Ramos (cell line): ENCODE data around the gene TBC1D1.

Source experiments
- in situ Hi-C: fragments of 300-500 bp; cut with MboI; formaldehyde crosslinking; loops from one replicate; pipeline ENCODE4 v1.14.3; 2022; ENCODE audit warnings: low sequenced_read_pairs; ENCODE audit not compliant: unreplicated experiment

Gene TBC1D1

DNA sequence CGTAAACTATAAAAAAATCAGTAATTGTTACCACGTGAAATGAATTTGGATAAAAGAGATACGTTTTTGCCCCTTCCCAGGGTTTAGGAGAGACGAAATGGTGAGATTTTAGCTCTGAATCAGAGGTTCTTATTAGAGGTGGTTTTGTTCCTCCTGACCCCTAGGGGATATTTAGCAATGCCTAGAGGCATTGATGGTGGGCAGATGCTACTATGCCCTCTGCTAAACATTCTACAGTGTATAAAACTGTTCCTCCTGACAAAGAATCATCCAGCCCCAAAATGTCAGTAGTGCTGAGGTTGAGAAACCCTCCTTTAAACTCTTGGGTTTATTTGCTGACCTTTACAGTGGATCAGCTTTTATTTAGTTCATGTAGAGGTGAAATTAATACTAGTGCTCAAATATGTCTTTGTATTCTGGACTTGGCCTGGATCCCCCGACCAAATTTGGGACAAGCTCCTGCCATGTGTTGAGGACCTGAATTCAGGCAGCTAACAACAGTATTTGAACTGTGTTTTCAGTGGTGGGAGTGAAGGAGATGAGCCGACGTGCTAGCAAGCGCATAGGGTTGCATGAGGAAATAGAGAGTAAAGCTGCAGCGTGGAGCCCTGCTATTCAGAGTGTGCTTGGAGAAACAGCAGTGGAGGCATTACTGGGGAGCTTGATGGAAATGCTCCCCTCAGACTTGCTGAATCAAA is 195.4 kb downstream of the TBC1D1 start:
- in situ Hi-C loops = no loop called here

DNA sequence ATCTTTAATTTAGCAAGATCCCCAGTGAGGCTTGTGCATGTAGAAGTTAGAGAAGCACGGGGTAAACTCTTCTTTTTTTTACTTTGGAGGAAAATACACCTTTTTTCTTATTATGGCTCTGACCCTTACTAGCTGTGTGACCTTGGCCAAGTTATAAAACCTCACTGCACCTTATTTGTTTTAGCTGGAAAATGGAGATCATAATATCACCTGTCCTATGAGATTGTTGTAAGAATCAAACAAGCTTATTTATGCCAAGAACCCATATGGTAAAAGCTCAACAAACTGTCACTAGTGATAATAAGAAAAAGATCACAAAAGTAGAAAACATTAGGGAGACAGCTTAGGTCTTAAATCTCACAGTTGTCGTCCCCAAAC is 196.0 kb downstream of the TBC1D1 start:
- in situ Hi-C loops = no loop called here

DNA sequence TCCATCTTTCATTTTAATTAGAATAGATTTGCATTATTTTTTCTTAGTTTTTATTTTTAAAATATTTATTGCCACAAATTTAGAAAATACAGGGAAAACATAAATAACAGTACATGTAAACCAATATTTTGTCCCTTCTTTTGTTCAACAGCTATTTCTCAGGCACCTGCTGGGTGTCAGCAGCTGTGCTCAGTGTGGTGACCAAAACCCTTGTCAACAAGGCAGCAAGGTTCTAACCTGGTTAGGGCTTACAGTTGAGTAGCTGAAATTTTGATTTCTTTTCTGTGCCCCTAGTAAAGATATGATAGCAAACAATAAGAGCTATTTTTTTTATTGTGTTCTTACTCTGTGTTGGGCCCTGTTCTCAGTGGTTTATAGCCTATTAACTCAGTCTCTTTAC is 197.4 kb downstream of the TBC1D1 start:
- in situ Hi-C loops = no loop called here

DNA sequence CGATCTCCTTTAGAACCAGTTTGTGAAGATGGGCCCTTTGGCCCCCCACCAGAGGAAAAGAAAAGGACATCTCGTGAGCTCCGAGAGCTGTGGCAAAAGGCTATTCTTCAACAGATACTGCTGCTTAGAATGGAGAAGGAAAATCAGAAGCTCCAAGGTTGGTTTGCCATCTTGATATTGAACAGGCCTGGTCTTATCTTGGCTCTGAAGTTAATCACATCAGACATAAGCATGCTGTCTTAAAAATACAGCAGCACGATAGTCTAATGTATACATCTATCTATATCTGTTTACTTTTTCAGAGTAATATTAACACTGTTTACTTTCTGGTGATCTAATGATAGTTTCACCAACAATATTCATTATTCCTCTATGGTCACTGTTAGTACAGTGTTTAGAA is 199.1 kb downstream of the TBC1D1 start:
- in situ Hi-C loops = no loop called here

DNA sequence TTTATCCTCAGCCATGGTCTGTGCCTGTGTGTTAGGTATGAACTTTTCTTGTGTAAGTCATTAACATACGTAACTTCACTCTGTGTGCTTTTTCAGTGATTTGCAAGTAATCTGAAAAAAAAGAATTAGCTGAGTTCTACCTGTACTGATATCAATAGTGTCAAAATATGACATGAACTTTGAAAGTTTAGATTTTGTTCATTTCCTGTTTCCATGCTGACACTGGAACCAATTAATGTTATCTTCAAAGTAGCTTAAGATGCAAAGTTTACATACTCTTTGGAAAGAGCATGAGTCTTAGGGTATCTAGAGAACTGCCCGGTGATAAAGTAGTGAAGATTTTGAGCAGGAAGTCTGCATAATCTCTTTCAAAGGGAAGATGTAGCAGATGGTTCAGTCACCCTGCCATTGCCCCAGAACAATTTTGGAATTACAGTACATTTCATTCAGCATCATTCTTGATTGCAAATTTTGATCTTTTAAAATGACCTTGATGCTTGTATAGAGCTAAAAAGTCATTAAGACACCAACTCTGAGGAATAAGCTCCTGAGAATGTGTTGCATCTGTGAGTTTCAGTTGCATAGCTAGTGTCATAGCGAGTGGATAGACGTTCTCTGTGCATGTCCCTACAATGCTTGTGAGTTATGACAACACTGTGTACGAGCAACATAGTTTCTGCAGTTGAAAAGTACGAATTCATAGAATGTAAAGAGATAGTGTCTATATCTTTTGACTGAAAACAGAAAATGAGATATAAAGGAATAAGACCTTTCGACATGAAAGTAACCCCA is 199.8 kb downstream of the TBC1D1 start:
- in situ Hi-C loops = no loop called here

DNA sequence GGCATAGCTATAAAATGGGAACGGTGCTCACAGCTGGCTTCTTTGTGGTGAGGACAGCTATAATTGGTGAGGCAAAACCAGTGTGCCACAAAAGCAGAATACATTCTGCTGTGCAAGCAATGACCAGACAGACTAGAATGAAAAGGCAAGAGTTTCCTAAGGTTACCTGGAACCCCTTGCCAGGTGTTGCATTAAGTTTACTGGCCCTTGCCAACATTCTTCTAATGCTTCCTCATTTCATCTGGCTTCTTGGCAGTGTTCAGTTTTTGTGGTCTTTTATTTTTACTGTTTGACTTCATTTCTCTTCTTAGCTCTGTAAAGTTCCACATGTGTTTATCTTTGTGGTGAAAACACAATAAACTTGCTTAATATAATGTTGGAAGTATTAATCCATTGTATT is 200.8 kb downstream of the TBC1D1 start:
- in situ Hi-C loops = no loop called here

DNA sequence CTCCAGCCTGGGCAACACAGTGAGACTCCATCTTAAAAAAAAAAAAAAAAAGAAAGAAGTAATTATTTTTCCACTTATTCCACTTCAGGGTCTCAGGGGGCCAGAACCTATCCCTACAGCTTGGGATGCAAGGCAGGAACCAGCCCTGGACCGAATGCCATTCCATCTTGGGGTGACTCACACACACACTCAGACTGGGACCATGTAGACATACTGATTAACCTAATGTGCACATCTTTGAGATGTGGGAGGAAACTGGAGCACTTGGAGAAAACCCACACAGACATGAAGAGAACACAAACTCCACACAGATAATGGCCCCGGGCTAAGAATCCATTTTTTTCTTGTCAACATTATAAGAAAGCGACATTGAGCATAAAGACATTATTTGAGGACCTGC is 201.8 kb downstream of the TBC1D1 start:
- in situ Hi-C loops = no loop called here

DNA sequence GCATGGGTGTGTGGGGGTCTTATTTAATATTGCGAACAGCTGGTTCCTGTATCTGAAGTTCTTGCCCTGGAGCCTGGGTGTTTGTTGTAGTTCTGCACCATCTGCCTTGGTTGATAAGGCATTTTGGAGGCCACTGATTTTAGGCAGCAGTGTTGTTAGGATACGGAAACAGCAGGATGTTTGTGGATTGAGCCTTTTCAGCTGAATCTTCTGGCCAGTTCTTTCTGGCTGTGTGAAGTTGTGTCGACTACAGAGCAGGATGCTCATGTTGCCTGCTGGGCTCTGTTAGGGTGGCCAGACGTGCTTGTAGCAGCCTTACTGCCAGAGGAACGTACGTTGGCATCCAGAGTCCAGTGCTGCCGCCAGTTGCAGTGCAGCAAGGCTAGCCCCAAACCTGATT is 203.5 kb downstream of the TBC1D1 start:
- in situ Hi-C loops = no loop called here

DNA sequence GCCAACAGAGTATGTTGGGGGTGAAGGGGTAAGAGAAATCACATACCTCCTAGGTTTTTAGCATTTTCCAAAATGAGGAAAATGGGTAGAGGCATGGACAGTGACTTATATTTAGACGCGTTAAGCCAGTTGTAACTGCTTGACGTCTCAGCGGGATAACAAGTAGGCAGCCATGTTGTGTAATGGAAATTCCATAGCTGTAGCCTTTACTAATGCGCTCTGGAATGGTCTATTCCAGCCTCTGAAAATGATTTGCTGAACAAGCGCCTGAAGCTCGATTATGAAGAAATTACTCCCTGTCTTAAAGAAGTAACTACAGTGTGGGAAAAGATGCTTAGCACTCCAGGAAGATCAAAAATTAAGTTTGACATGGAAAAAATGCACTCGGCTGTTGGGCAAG is 204.8 kb downstream of the TBC1D1 start:
- in situ Hi-C loops = no loop called here

DNA sequence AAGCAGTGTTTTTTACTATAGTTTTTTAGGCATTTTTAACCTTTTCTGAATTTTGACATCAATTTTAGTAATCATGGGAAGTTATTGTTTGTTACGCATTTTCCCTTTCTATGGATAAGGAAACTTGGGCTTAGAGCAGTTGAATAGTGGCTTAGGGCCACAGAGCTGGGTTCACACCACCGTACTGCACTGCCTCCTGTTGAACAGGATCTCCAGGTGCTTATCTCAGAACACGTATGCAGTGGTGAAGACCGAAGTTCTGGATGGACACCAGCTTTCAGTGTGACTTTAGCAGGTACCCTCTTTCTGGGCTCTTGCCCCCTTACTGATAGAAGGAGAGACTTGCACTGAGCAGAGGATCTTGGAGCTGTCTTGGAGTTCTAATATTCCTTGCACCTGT is 206.9 kb downstream of the TBC1D1 start:
- in situ Hi-C loops = no loop called here

DNA sequence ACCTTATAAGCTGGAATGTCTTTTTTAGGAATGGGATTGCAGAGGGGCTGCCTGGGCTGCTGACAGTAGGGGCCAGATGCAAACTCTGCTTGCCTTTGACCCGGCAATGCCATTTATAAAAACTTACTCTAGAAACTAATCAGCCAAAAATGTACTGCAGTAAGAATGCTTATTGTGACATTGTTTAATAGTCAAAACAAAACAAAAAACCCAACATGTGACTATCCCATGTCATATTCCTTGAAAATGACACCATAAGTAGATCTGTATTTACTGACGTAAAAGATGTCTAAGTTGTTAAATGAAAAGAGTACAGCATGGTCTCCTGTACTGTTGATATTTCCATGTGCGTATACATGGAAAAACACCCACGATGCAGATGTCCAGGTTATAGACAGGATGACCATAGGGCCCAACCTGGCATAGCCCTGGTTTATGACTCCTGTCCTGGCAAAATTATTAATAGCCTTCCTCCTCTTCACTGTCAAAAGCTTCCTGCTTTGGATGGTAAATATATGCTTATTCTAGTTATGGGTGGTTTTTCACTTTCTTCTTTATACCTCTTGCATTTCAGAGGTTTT is 208.2 kb downstream of the TBC1D1 start:
- in situ Hi-C loops = no loop called here

DNA sequence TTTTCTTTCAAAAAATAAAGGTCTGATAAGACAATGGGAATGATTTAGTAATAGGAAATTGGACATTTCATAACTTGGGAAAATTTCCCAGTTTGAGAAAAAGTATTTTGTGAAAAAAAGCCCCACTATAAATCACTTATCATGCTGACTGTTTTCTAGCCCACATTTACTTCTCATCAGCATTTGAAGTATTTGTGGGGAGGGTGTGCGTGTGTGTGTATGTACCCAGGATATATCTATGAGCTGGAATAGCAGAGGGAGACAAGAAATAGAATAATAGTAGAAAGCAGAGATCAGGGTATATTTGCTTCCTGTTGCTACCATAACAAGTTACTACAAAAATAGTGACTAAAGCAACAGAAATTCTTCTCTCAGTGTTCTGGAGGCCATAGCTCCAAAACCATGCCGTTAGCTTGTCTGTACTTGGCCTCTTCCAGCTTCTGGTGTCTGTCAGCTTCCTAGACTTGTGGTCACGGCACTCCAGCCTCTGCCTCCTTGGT is 209.1 kb downstream of the TBC1D1 start:
- in situ Hi-C loops = no loop called here

DNA sequence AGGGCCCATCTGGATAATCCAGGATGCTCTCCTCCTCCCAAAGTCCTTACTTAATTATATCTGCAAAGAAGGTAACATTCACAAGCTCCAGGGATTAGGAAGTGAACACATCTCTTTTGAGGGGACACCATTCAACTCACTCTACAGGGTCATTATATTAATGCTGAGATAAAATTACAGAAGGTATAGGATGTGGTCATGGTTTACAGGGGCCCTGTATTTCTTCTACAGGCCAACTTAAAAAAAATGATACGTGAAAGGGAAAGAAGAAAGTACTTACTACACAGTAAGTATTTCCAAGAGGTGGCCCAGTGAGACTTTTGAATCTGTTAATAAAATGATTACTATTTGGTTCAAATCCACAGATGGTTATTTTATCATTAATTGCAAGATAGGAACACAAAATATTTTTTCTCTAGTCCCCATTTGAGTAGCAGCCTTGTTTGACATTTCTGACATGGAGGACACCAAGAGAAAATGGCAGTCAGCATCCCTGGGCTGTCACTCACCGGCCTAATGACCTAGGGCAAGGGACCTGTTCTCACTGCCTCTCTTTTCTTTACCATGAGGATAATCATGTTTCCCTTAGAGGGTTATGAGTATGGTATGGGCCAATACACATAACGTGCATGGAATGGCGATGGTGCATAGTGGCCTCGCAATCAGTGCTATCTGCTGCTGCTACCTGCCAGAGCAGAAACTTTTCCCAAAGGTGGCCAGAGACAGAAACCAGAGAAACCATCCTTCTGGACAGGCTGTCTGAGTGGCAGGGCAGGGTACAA is 209.8 kb downstream of the TBC1D1 start:
- in situ Hi-C loops = no loop called here

DNA sequence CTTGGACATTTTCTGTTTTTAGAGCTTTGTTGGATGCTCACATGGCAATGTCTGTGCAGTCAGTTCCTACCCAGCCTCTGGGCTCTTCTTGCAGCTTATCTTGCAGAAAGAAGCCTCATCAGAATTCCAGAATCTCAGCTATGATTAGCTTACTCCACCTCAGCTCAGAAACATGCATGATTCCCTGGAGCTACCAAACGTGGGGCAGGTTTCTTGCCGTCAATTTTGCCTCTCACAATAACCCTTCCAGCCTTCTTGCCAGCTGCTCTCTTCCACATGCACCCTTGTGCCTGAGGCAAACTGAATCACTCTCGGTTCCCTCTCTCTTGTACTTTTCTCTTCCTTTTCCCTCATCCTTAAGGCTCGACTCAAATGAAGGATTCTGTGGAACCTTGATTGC is 210.7 kb downstream of the TBC1D1 start:
- in situ Hi-C loops = no loop called here

DNA sequence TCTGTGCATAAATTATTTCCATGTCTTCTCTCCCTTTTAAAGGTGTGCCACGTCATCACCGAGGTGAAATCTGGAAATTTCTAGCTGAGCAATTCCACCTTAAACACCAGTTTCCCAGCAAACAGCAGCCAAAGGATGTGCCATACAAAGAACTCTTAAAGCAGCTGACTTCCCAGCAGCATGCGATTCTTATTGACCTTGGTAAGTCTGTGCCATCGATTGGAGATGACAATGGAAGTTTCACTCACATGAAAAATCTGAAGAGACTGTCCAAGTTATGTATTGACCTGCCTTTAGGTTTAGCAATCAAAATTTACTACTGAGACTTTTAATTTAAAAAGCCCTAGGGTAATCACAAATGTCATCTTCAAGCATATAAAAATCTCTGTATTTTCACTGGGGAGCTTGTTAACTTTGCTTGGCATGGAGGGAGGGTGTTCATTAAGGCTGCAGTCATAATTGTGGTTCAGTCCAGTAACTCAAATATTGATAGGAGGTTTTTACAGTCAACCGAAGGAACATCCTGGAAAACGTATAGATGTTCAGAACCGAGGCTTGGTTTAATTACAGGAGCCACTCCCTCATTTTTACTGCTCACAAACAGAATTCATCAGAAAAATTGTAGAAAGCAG is 212.2 kb downstream of the TBC1D1 start:
- in situ Hi-C loops = no loop called here

DNA sequence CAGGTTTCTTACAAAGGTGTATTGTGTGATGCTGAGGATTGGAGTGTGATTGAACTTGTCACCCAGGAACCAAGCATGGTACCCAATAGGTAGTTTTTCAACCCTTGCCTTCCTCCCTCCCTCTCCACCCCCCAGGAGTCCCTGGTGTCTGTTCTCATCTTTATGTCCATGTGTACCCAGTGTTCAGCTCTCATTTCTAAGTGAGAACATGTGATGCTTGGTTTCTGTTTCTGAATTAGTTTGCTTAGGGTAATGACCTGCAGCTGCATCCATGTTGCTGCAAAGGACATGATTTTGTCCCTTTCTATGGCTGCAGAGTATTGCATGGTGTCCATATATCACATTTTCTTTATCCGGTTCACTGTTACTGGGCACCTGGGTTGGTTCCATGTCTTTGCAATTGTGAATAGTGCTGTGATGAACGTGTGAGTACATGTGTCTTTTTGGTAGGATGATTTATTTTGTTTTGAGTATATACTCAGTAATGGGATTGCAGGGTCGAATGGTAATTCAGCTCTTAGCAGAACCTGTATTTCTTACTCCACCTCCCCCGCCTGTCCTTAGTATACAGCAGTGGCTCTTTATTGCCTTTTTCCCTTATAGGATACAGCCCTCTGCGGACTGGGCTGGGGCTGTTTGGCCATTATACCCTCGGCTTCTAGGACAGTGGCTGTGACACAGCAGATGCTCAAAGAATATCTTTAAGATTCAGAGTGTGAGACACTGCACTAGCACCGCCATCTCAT is 214.8 kb downstream of the TBC1D1 start:
- in situ Hi-C loops = no loop called here

DNA sequence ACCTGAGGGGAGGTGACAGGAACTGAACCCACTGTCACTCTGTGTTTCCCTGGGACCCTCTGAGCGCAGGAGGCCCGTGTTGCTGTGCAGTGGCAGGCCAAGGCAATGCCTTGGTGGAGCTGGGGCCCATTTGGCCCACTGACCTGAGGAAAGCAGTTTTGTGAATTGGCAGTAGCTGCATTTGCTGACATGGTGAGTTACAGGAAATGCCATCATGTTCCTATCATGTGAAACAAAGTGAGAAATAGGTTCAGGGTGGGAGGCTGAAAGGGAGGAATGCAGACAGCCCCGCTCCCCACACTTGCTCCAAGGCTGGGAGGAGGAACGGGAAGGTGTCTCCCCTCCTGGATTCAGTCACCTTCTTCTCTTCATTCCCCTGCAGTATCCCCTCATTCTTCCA is 215.4 kb downstream of the TBC1D1 start:
- in situ Hi-C loops = no loop called here

DNA sequence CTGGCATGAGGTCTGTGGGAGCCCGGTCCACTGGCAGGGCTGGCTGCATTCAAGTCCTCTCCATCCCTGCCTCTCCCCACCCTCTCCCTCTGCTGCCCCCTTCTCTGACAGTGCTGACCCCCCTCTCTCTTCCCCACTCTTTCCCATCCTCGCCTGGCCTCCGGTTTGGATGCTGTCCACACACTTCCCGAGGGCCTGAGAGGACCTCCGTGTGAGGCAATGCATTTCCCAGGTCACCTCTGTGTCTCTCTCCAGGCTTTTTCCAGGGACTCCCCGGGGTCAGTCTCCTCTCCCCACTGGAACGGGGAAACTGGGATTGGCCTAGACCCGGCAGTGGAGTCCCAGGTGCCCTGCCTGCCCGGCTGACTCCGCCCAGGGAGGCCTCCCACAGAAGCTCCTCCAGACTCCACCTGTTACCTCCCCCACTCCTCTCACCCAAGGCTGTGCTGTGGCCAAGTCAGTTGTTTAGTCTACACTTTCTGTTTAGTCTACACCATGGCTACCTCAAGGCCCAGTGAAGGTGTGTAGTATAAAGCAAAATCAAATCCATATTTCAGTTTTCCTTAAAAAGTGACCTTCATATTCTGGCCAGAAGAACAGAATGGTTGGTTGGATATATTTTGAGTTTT is 216.1 kb downstream of the TBC1D1 start:
- in situ Hi-C loops = no loop called here

DNA sequence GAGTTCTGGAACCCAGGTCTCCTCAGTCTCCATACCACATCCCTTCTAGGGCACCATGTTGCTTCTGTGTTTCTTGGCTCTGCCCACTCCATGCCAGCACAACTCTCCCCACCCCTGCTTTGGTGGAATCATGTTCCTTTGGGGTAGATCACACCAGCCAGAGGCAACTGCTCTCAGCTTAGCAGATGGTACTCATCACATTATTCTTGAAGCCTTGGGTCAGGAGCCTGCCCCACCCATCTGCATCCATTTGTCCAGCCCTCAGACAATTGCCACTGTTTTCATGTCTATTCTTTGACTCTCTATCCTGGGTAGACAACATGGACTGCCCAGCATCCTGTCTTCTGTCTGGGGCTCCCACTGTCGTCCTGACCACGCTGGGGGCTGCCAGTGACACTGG is 216.9 kb downstream of the TBC1D1 start:
- in situ Hi-C loops = no loop called here
